ENCODE measurements around the gene DOCK3. TPM values are rescaled to one million over a fixed set of nuclear protein-coding genes. Genes with fewer than 3 reads are reported as not detected.

DOCK3 gene
- total RNA-seq, 1 experiment from 2014 or later = 8.3 TPM

- no peak overlapping the region for H2BK15ac ChIP-seq (ENCODE audit: low read depth, low read length)
- H3K4me1 ChIP-seq (ENCODE audit: insufficient read depth, low read length) = no peaks in the 10 kb centered on the region
- no peak overlapping the region for H2AK5ac ChIP-seq (ENCODE audit: insufficient read length, low read length)
- H3K9ac ChIP-seq (ENCODE audit: extremely low read depth, insufficient read length, low read length) = no peak overlapping the region
- no peak overlapping the region for H3K4me2 ChIP-seq (ENCODE audit: insufficient read depth, insufficient read length, low read length)
- Mint-ChIP-seq H3K36me3 (ENCODE audit: insufficient read depth in 1 of 3, low read depth in 3 of 3) (peaks cover 0 to 9% (median 5%) of the 10 kb centered on the region in 3 experiments; a peak in 5 of 7 replicates), H3K27ac (no peak overlapping the region), H3K27me3 (ENCODE audit: low read depth) (no peaks in the 10 kb centered on the region), H3K9me3 (no peaks in the 10 kb centered on the region), H3K4me1 (peaks cover 3% of the 10 kb centered on the region in 2 experiments), H3K4me3 (no peak overlapping the region)
- H3K79me2 ChIP-seq (ENCODE audit: insufficient read depth, low read length) = no peaks in the 10 kb centered on the region
- no peaks in the 10 kb centered on the region for H3K27me3 ChIP-seq (ENCODE audit: insufficient read depth, low read length)
- no peak overlapping the region for H4K8ac ChIP-seq (replicated peaks; ENCODE audit: insufficient read length, low read depth, low read length)
- H3K23me2 ChIP-seq (ENCODE audit: insufficient read length, low read depth, low read length, poor library complexity, severe bottlenecking) = no peaks in the 10 kb centered on the region
- H4K91ac ChIP-seq (ENCODE audit: insufficient read length, low read depth, low read length) = no peak overlapping the region
- no peak overlapping the region for H2AFZ ChIP-seq (ENCODE audit: low read length)
- no peaks in the 10 kb centered on the region for H4K20me1 ChIP-seq (ENCODE audit: control insufficient read depth, insufficient read depth, insufficient read length)
- H2BK5ac ChIP-seq (ENCODE audit: insufficient read length, low read length) = no peak overlapping the region
- no peak for TF ChIP-seq CTCF (conservative IDR thresholded peaks at IDR 0.05)
- H2BK20ac ChIP-seq (ENCODE audit: low read depth, low read length, poor library complexity, severe bottlenecking) = no peak overlapping the region
- H3K23ac ChIP-seq (ENCODE audit: insufficient read length, low read depth, low read length) = no peak overlapping the region
- DNase-seq = no peak
- WGBS (ENCODE audit: extremely low coverage, insufficient read length, low lambda C conversion rate) = no CpG with 5 or more reads among the region's 5 CpGs
- no peaks in the 10 kb centered on the region for H3K9me3 ChIP-seq (ENCODE audit: control insufficient read depth, low read depth, low read length)
- H2BK120ac ChIP-seq (ENCODE audit: low read depth, low read length, poor library complexity, severe bottlenecking) = no peak overlapping the region
- H3K56ac ChIP-seq (ENCODE audit: insufficient read length, low read depth, low read length) = no peak overlapping the region
- H3K4ac ChIP-seq (ENCODE audit: low read depth, low read length) = no peak overlapping the region
- H3K79me1 ChIP-seq (ENCODE audit: insufficient read depth, low read depth, low read length, poor library complexity, severe bottlenecking) = no peaks in the 10 kb centered on the region
- no peak overlapping the region for H2BK12ac ChIP-seq (ENCODE audit: insufficient read length, low read depth, low read length)
- H3K18ac ChIP-seq (ENCODE audit: insufficient read length, low read depth, low read length) = no peak overlapping the region
- H3K14ac ChIP-seq (ENCODE audit: insufficient read depth, low read length) = no peak overlapping the region
- H3T11ph ChIP-seq (ENCODE audit: low read length) = no peak overlapping the region
- H4K5ac ChIP-seq (ENCODE audit: insufficient read length, low read depth, low read length) = no peak overlapping the region
- no peak overlapping the region for H3K27ac ChIP-seq (ENCODE audit: insufficient read length, low read depth, low read length)
Measured at GRCh38 chr3:51378065-51378464, 703.3 kb downstream of the DOCK3 start.

All from H9 (cell line).